ENCODE measurements around the gene CEP192. TPM values are rescaled to one million over a fixed set of nuclear protein-coding genes. Genes with fewer than 3 reads are reported as not detected.

CEP192 gene
- total and polyA plus RNA-seq, 2 of the 13 experiments (the other 11 are each of a cell fraction or from before 2014, with no cell fraction given), result 15.3 to 24.7 TPM

- TF ChIP-seq SRF (IDR thresholded peaks at IDR 0.05; ENCODE audit: low read depth, low read length) (no peak), YEATS2 (CRISPR knock-in tag; IDR thresholded peaks at IDR 0.05; ENCODE audit: borderline replicate concordance) (peak; percentile 57; the same call in 1 of the 2 replicates), ZMYM3 (CRISPR knock-in tag; IDR thresholded peaks at IDR 0.05) (peak; percentile 30; the same call in 1 of the 2 replicates), ARID5B (CRISPR knock-in tag; IDR thresholded peaks at IDR 0.05) (peak; percentile 59), ZBTB20 (CRISPR knock-in tag; IDR thresholded peaks at IDR 0.05; ENCODE audit: borderline replicate concordance, low read depth) (no peak), KLF11 (CRISPR knock-in tag; IDR thresholded peaks at IDR 0.05) (peak; percentile 54; the same call in 1 of the 2 replicates), ETS1 (CRISPR knock-in tag; IDR thresholded peaks at IDR 0.05) (no peak), ZNF557 (CRISPR knock-in tag; IDR thresholded peaks at IDR 0.05) (0 out of 2 replicates have a peak, but pooled peaks have one; percentile 24), ZNF672 (CRISPR knock-in tag; IDR thresholded peaks at IDR 0.05) (no peak), ZNF720 (CRISPR knock-in tag; IDR thresholded peaks at IDR 0.05) (no peak), SRSF4 (IDR thresholded peaks at IDR 0.05; ENCODE audit: low read depth, low read length, poor library complexity, severe bottlenecking) (no peak), PAF1 (CRISPR knock-in tag; IDR thresholded peaks at IDR 0.05) (no peak), HDAC6 (IDR thresholded peaks at IDR 0.05; ENCODE audit: low read depth, low read length) (no peak), TFAP4 (IDR thresholded peaks at IDR 0.05; ENCODE audit: borderline replicate concordance, low read depth) (peak; percentile 91; the same call in 1 of the 2 replicates), ZNF530 (CRISPR knock-in tag; IDR thresholded peaks at IDR 0.05; ENCODE audit: low read depth) (no peak), MAFK (conservative IDR thresholded peaks at IDR 0.05 in 1 of 2, IDR thresholded peaks at IDR 0.05 in 1 of 2; ENCODE audit: low read length in 2 of 2) (no peak), REST (IDR thresholded peaks at IDR 0.05; ENCODE audit: borderline replicate concordance in 1 of 2, low read depth in 1 of 2, low read length in 2 of 2) (no peak)
Measured at GRCh38 chr18:13139885-13140450, 148.8 kb downstream of the CEP192 start (continued).

Measured in HepG2 (cell line).